Dedifferentiated amniotic fluid mesenchymal stem cell (primary cell): Measurements from ENCODE around the gene IQGAP2.
"Not testable (repeated sequence)": the region's sequence is repeated elsewhere in the genome, so short reads cannot be mapped to it uniquely, and the experiment has no call there.

Experiments
- DNase-seq: peaks from one replicate; pipeline ENCODE4 v3.0.0-alpha.2; 2016; ENCODE audit errors: extremely low spot score

IQGAP2 gene

GRCh38 chr5:76504901-76505564, 101.9 kb downstream of the IQGAP2 start:
- no peak for DNase-seq

- no peak for DNase-seq
Measured at GRCh38 chr5:76513476-76513875, 110.4 kb downstream of the IQGAP2 start.

- no peak for DNase-seq
Measured at GRCh38 chr5:76514292-76514691, 111.2 kb downstream of the IQGAP2 start.

- no peak for DNase-seq
Measured at GRCh38 chr5:76514713-76515112, 111.6 kb downstream of the IQGAP2 start.

GRCh38 chr5:76517334-76517733, 114.2 kb downstream of the IQGAP2 start:
- DNase-seq, result no peak

- DNase-seq, result not testable (repeated sequence)
Measured at GRCh38 chr5:76518246-76518645, 115.2 kb downstream of the IQGAP2 start.

GRCh38 chr5:76521240-76521758, 118.2 kb downstream of the IQGAP2 start:
- peak; percentile 39 for DNase-seq

- DNase-seq, result no peak
Measured at GRCh38 chr5:76522103-76522935, 119.2 kb downstream of the IQGAP2 start.

- DNase-seq, result no peak
Measured at GRCh38 chr5:76524101-76524835, 121.2 kb downstream of the IQGAP2 start.

GRCh38 chr5:76524868-76525267, 121.8 kb downstream of the IQGAP2 start:
- DNase-seq, result no peak

- no peak for DNase-seq
Measured at GRCh38 chr5:76525956-76526355, 122.9 kb downstream of the IQGAP2 start.

GRCh38 chr5:76526950-76527583, 124.0 kb downstream of the IQGAP2 start:
- no peak for DNase-seq

- no peak for DNase-seq
Measured at GRCh38 chr5:76527685-76528161, 124.6 kb downstream of the IQGAP2 start.

- no peak for DNase-seq
Measured at GRCh38 chr5:76528547-76529331, 125.7 kb downstream of the IQGAP2 start.

GRCh38 chr5:76529464-76530344, 126.6 kb downstream of the IQGAP2 start:
- DNase-seq, result no peak

GRCh38 chr5:76532052-76532451, 129.0 kb downstream of the IQGAP2 start:
- no peak for DNase-seq

GRCh38 chr5:76532973-76533372, 129.9 kb downstream of the IQGAP2 start:
- DNase-seq, result no peak

- no peak for DNase-seq
Measured at GRCh38 chr5:76535577-76535976, 132.5 kb downstream of the IQGAP2 start.

GRCh38 chr5:76537073-76537543, 134.0 kb downstream of the IQGAP2 start:
- DNase-seq, result no peak

GRCh38 chr5:76542241-76542640, 139.2 kb downstream of the IQGAP2 start:
- no peak for DNase-seq
